Measurements from ENCODE around the gene FRMD5.

FRMD5 gene

DNA sequence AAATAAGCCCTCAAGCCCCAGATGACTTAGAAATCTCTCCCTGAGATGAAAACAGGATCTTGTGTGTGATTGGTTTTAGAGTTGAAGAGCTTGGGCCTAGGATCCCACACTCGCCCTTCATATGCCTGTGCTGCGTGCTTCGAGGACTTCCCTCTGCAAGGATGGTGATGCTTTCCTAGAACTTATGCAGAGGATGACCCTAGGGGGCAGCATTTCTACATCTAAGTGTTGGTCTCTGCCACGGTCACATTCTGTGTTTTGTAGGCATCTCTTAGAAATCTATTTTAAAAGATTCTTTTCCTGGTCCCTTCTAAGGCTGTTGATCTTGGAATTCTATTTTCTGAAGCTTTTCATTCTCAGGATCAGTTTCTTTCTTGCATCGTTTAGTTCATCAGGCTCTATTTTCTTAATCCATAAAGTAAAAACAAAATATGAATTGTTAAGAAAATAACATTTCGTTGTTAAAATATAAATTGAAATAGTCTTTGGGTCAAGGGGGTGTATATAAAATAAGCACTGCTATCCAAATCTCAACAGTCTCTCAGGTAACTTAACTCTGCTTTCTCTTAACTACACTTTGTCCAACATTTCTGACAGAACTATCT lies 322.6 kb downstream of the FRMD5 start:
- Histone ChIP-seq H3K4me2 (ENCODE audit: low read length) (no peak overlapping the region), H3K79me2 (ENCODE audit: control insufficient read depth, low read length) (peaks cover 46% of the 10 kb centered on the region), H3K4me1 (ENCODE audit: control insufficient read depth, low read length) (no peaks in the 10 kb centered on the region), H3K9me2 (replicated peaks; ENCODE audit: control insufficient read depth, low read length) (no peaks in the 10 kb centered on the region), H3F3A (ENCODE audit: control insufficient read depth, insufficient read depth) (peaks cover 38% of the 10 kb centered on the region), H4K20me1 (ENCODE audit: control insufficient read depth, insufficient read depth, low read depth, low read length) (peaks cover 28% of the 10 kb centered on the region), H3K27me3 (ENCODE audit: control insufficient read depth, low read length) (no peaks in the 10 kb centered on the region), H3K27ac (ENCODE audit: low read depth, low read length) (no peak overlapping the region), H3K4me3 (ENCODE audit: low read length) (no peak overlapping the region), H3K9me3 (ENCODE audit: control insufficient read depth, insufficient read depth, low read length) (no peaks in the 10 kb centered on the region), H3K36me3 (ENCODE audit: control insufficient read depth, low read length) (peaks cover 96% of the 10 kb centered on the region)
- TF ChIP-seq EZH2phosphoT487 (IDR thresholded peaks at IDR 0.05; ENCODE audit: borderline replicate concordance, low read length) (no peak), CTCF (IDR thresholded peaks at IDR 0.05; ENCODE audit: low read depth, low read length, poor library complexity, severe bottlenecking) (peak; percentile 70)

GRCh38 chr15:43871835-43872234 lies 323.2 kb downstream of the FRMD5 start:
- Histone ChIP-seq H3K4me3 (ENCODE audit: low read length) (no peak overlapping the region), H3K9me2 (replicated peaks; ENCODE audit: control insufficient read depth, low read length) (no peaks in the 10 kb centered on the region), H3K27me3 (ENCODE audit: control insufficient read depth, low read length) (no peaks in the 10 kb centered on the region), H3K4me2 (ENCODE audit: low read length) (no peak overlapping the region), H3F3A (ENCODE audit: control insufficient read depth, insufficient read depth) (peaks cover 38% of the 10 kb centered on the region), H3K27ac (ENCODE audit: low read depth, low read length) (no peak overlapping the region), H3K36me3 (ENCODE audit: control insufficient read depth, low read length) (peaks cover 95% of the 10 kb centered on the region), H3K4me1 (ENCODE audit: control insufficient read depth, low read length) (no peaks in the 10 kb centered on the region), H3K9me3 (ENCODE audit: control insufficient read depth, insufficient read depth, low read length) (no peaks in the 10 kb centered on the region), H4K20me1 (ENCODE audit: control insufficient read depth, insufficient read depth, low read depth, low read length) (peaks cover 28% of the 10 kb centered on the region), H3K79me2 (ENCODE audit: control insufficient read depth, low read length) (peaks cover 50% of the 10 kb centered on the region)
- TF ChIP-seq EZH2phosphoT487 (IDR thresholded peaks at IDR 0.05; ENCODE audit: borderline replicate concordance, low read length) (no peak), CTCF (IDR thresholded peaks at IDR 0.05; ENCODE audit: low read depth, low read length, poor library complexity, severe bottlenecking) (no peak)

GRCh38 chr15:43868406-43868805 lies 326.7 kb downstream of the FRMD5 start:
- H3K9me2 ChIP-seq (replicated peaks; ENCODE audit: control insufficient read depth, low read length) = no peaks in the 10 kb centered on the region
- TF ChIP-seq EZH2phosphoT487 (IDR thresholded peaks at IDR 0.05; ENCODE audit: borderline replicate concordance, low read length) (no peak), CTCF (IDR thresholded peaks at IDR 0.05; ENCODE audit: low read depth, low read length, poor library complexity, severe bottlenecking) (no peak)
- H3K36me3 ChIP-seq (ENCODE audit: control insufficient read depth, low read length) = peaks cover 90% of the 10 kb centered on the region
- no peak overlapping the region for H3K4me3 ChIP-seq (ENCODE audit: low read length)
- H3K27me3 ChIP-seq (ENCODE audit: control insufficient read depth, low read length) = no peaks in the 10 kb centered on the region
- peaks cover 26% of the 10 kb centered on the region for H4K20me1 ChIP-seq (ENCODE audit: control insufficient read depth, insufficient read depth, low read depth, low read length)
- no peaks in the 10 kb centered on the region for H3K9me3 ChIP-seq (ENCODE audit: control insufficient read depth, insufficient read depth, low read length)
- no peak overlapping the region for H3K4me2 ChIP-seq (ENCODE audit: low read length)
- H3K4me1 ChIP-seq (ENCODE audit: control insufficient read depth, low read length) = no peaks in the 10 kb centered on the region
- H3K79me2 ChIP-seq (ENCODE audit: control insufficient read depth, low read length) = peaks cover 61% of the 10 kb centered on the region
- H3K27ac ChIP-seq (ENCODE audit: low read depth, low read length) = no peak overlapping the region
- H3F3A ChIP-seq (ENCODE audit: control insufficient read depth, insufficient read depth) = peaks cover 37% of the 10 kb centered on the region
